Nephron (organoid): ENCODE data around the gene AKNAD1.
A peak's percentile ranks its signal among the peaks of the same experiment; 100 is the strongest.

Experiments
- H3K27ac Mint-ChIP-seq, 3 experiments: 2 replicates each; pipeline ENCODE4 v1.8.0; 2020; ENCODE audit warnings: mixed read lengths in 3 of 3, mild to moderate bottlenecking in 2 of 3, moderate library complexity in 1 of 3
- H3K27me3 Mint-ChIP-seq: 2 replicates; pipeline ENCODE4 v1.8.0; 2021; ENCODE audit warnings: low read depth, mild to moderate bottlenecking, moderate library complexity, mixed read lengths
- H3K36me3 Mint-ChIP-seq: 2 replicates; pipeline ENCODE4 v1.8.0; 2020; ENCODE audit warnings: low read depth, mixed read lengths
- H3K4me1 Mint-ChIP-seq: 2 replicates; pipeline ENCODE4 v1.8.0; 2020; ENCODE audit warnings: mixed read lengths
- H3K4me3 Mint-ChIP-seq, 3 experiments: 2 replicates each; pipeline ENCODE4 v1.8.0; 2020; ENCODE audit warnings: mild to moderate bottlenecking in 3 of 3, mixed read lengths in 3 of 3, moderate library complexity in 2 of 3
- H3K9me3 Mint-ChIP-seq: 2 replicates; pipeline ENCODE4 v1.8.0; 2020; ENCODE audit warnings: mixed read lengths
- CTCF ChIP-seq, 3 experiments: fragments of 200-600 bp; sonication (generic); IDR thresholded peaks; one replicate each; pipeline ENCODE4 v1.5.0; 2021; ENCODE audit warnings: antibody characterized with exemption in 3 of 3; ENCODE audit not compliant: unreplicated experiment in 3 of 3

AKNAD1 gene, protein sequence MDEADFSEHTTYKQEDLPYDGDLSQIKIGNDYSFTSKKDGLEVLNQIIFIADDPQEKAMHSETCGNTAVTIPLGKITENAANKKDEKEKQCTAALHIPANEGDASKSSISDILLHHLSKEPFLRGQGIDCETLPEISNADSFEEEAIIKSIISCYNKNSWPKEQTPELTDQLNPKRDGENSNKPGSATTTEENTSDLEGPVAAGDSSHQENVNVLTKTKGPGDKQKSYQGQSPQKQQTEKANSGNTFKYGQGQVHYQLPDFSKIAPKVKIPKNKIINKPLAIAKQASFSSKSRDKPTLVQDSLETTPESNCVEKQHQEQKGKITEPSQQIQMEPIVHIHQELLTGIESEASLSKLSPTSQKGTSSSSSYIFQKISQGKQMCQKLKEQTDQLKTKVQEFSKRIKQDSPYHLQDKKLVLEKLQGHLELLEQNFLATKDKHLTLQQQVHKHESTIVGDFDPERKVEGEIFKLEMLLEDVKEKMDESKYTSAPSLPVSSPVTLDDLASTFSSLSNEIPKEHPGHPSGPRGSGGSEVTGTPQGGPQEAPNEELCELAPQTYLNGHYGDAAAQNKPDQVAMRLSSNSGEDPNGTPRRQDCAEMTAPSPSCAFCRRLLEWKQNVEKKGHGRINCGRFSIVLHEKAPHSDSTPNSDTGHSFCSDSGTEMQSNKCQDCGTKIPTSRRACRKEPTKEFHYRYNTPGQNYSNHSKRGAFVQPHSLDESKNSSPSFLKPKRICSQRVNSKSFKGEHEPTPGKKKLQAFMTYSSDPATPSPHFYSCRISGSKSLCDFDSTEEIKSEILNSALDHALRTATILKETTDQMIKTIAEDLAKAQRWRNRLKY

GRCh38 chr1:108856994-108857393 is at the start of gene AKNAD1:
Gene AKNAD1 (minus strand): TSS chr1:108857094. CDS start chr1:108852664, 4,430 bp downstream.
- no peaks in the 10 kb centered on the region for H3K9me3 Mint-ChIP-seq
- H3K4me3 Mint-ChIP-seq: peak within 1 kb of the TSS; percentile 14 to 81 (median 76)
- no peak for TF ChIP-seq CTCF (IDR thresholded peaks at IDR 0.05; ENCODE audit: unreplicated experiment in 3 of 3)
- H3K27ac Mint-ChIP-seq: peak within 1 kb of the TSS in 1 of 3 experiments; percentile 86
- H3K4me1 Mint-ChIP-seq: peaks cover 28% of the 10 kb centered on the region
- H3K36me3 Mint-ChIP-seq: no peaks in the 10 kb centered on the region
- no peaks in the 10 kb centered on the region for H3K27me3 Mint-ChIP-seq

DNA sequence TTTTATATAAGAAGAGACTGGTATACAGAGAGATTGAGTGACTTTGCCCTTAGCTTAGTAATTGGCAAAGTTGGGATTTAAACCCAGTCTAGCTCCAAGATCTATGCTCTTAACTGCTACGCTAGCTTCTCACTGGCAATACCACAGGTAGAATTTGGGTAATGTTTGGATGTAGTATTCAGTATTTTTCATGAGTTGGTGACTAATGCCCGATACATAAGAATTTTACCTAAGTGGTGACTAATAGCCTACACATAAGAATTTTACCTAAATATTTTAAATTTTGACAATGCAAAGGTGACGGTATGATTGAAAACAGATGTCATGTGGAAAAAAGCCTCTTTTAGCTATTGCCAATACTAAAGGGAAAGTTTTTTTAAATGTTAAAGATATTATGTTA is 44.2 kb upstream of the AKNAD1 start:
- no peak overlapping the region for H3K4me3 Mint-ChIP-seq
- H3K27ac Mint-ChIP-seq: no peak overlapping the region
- no peaks in the 10 kb centered on the region for H3K27me3 Mint-ChIP-seq
- TF ChIP-seq CTCF (IDR thresholded peaks at IDR 0.05; ENCODE audit: unreplicated experiment in 3 of 3): no peak
- H3K4me1 Mint-ChIP-seq: peaks cover 5% of the 10 kb centered on the region
- peaks cover 16% of the 10 kb centered on the region for H3K36me3 Mint-ChIP-seq
- H3K9me3 Mint-ChIP-seq: no peaks in the 10 kb centered on the region

- TF ChIP-seq CTCF (IDR thresholded peaks at IDR 0.05; ENCODE audit: unreplicated experiment in 3 of 3): peak; percentile 66 to 86 (median 71)
- Mint-ChIP-seq H3K27ac (no peak overlapping the region), H3K4me3 (no peak overlapping the region), H3K9me3 (no peaks in the 10 kb centered on the region), H3K36me3 (peaks cover 4% of the 10 kb centered on the region), H3K27me3 (no peaks in the 10 kb centered on the region), H3K4me1 (peaks cover 5% of the 10 kb centered on the region)
Observed at GRCh38 chr1:108897865-108898720, 41.2 kb upstream of the AKNAD1 start.

- Mint-ChIP-seq H3K27ac (no peak overlapping the region), H3K4me1 (peaks cover 5% of the 10 kb centered on the region), H3K27me3 (no peaks in the 10 kb centered on the region), H3K4me3 (no peak overlapping the region), H3K9me3 (no peaks in the 10 kb centered on the region), H3K36me3 (no peaks in the 10 kb centered on the region)
- TF ChIP-seq CTCF (IDR thresholded peaks at IDR 0.05; ENCODE audit: unreplicated experiment in 3 of 3): no peak
Observed at GRCh38 chr1:108896146-108897145, 39.6 kb upstream of the AKNAD1 start.

GRCh38 chr1:108893141-108893530 is 36.2 kb upstream of the AKNAD1 start:
- Mint-ChIP-seq H3K27me3 (no peaks in the 10 kb centered on the region), H3K9me3 (no peaks in the 10 kb centered on the region), H3K27ac (no peak overlapping the region), H3K4me3 (no peak overlapping the region), H3K4me1 (peaks cover 17% of the 10 kb centered on the region), H3K36me3 (no peaks in the 10 kb centered on the region)
- TF ChIP-seq CTCF (IDR thresholded peaks at IDR 0.05; ENCODE audit: unreplicated experiment in 3 of 3): no peak
